ENCODE measurements around the gene TOM1L2.
"Not testable (repeated sequence)": the region's sequence is repeated elsewhere in the genome, so short reads cannot be mapped to it uniquely, and the experiment has no call there.

Gene TOM1L2

GRCh38 chr17:17922070-17922614 is 50.1 kb downstream of the TOM1L2 start:
- 42% methylated on average over 3 of the region's 3 CpGs for WGBS
- H3K9ac ChIP-seq (ENCODE audit: low read depth, low read length) = peak overlapping the region; percentile 55
- H3K4me3 ChIP-seq (ENCODE audit: low read length) = no peak overlapping the region

GRCh38 chr17:17921192-17922069 is 50.8 kb downstream of the TOM1L2 start:
- Histone ChIP-seq H3K9me3 (ENCODE audit: insufficient read depth, low read depth, low read length) (no peaks in the 10 kb centered on the region), H3K9ac (ENCODE audit: low read depth, low read length) (peak overlapping the region; percentile 59), H3K4me1 (ENCODE audit: insufficient read depth, low read length) (peaks cover 30% of the 10 kb centered on the region), H3K36me3 (ENCODE audit: insufficient read depth, low read length) (no peaks in the 10 kb centered on the region), H3K27me3 (ENCODE audit: insufficient read depth, low read length) (no peaks in the 10 kb centered on the region), H3K27ac (ENCODE audit: low read depth, low read length) (peak overlapping the region; percentile 88), H3K4me3 (ENCODE audit: low read length) (no peak overlapping the region)
- 20% methylated on average over 9 of the region's 10 CpGs for WGBS

More at GRCh38 chr17:17922070-17922614, 50.1 kb downstream of the TOM1L2 start:
- Histone ChIP-seq H3K4me1 (ENCODE audit: insufficient read depth, low read length) (peaks cover 34% of the 10 kb centered on the region), H3K27ac (ENCODE audit: low read depth, low read length) (peak overlapping the region; percentile 88), H3K27me3 (ENCODE audit: insufficient read depth, low read length) (no peaks in the 10 kb centered on the region), H3K36me3 (ENCODE audit: insufficient read depth, low read length) (no peaks in the 10 kb centered on the region), H3K9me3 (ENCODE audit: insufficient read depth, low read depth, low read length) (no peaks in the 10 kb centered on the region)

DNA sequence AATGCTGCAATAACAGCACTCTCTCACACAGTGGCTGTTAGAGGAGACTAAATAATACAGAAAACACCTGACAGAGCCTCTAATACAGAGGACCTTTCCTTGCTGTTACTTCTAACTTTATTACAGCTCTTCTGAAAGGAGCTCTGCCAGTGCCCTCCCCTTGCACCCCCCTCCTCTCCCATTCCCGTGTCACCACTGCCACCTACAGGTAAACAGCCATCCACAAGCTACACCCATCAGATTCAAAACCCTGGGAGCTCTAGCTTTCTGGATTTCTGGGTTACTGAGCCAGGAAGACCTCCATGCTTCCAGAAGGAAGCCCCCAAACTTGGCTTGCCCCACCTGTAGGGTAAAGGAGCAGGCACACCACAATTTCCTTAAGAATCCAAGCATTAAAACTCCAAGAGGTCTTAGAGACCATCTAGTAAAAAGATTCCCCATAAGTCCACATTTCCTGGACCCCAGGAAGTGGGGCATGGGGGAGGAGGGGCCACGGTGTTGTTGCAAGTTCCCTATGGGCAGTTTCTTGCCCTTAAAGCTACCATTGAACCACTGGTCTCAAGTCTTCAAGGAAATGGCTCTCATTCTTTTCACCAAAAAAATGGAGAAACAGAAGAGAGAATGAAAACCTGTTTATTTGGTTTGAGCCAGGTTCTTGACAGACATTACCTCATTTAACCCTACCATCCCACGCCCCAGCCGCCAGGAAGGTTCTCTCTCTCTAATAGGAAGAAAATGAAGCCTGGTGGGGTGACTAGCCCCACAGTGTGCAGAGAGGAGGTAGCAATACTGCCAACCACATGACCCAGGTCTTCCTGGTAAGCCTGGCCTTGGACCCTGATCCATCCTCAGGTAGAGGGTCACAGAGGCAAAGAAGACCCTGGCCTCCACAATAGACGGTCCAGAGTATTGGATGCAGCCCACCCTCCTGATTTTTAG is 52.8 kb downstream of the TOM1L2 start:
- H3K4me1 ChIP-seq (ENCODE audit: insufficient read depth, low read length) = peaks cover 33% of the 10 kb centered on the region
- H3K9me3 ChIP-seq (ENCODE audit: insufficient read depth, low read depth, low read length) = no peaks in the 10 kb centered on the region
- H3K36me3 ChIP-seq (ENCODE audit: insufficient read depth, low read length) = no peaks in the 10 kb centered on the region
- WGBS = 43% methylated on average over 3 of the region's 5 CpGs
- no peak overlapping the region; the same call in 1 of the 2 replicates for H3K9ac ChIP-seq (ENCODE audit: low read depth, low read length)
- H3K4me3 ChIP-seq (ENCODE audit: low read length) = no peak overlapping the region
- no peak overlapping the region for H3K27ac ChIP-seq (ENCODE audit: low read depth, low read length)
- no peaks in the 10 kb centered on the region for H3K27me3 ChIP-seq (ENCODE audit: insufficient read depth, low read length)

DNA sequence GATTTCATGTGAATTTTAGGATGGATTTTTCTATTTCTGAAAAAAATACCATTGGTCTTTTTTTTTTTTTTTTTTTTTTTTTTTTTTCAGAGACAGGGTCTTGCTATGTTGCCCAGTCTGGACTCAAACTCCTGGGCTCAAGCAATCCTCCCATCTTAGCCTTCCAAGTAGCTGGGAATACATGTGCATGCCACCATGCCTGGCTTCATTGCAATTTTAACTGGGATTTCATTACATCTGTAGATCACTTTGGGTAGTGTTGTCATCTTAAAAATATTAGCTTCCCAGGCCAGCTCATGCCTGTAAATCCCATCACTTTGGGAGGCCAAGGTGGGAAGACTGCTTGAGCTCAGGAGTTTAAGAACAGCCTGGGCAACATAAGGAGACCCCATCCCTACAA is 54.8 kb downstream of the TOM1L2 start:
- H3K4me3 ChIP-seq (ENCODE audit: low read length) = no peak overlapping the region
- H3K9me3 ChIP-seq (ENCODE audit: insufficient read depth, low read depth, low read length) = no peaks in the 10 kb centered on the region
- H3K36me3 ChIP-seq (ENCODE audit: insufficient read depth, low read length) = no peaks in the 10 kb centered on the region
- H3K27ac ChIP-seq (ENCODE audit: low read depth, low read length) = no peak overlapping the region
- no peak overlapping the region for H3K9ac ChIP-seq (ENCODE audit: low read depth, low read length)
- H3K4me1 ChIP-seq (ENCODE audit: insufficient read depth, low read length) = peaks cover 37% of the 10 kb centered on the region
- H3K27me3 ChIP-seq (ENCODE audit: insufficient read depth, low read length) = no peaks in the 10 kb centered on the region

GRCh38 chr17:17915183-17915582 is 57.0 kb downstream of the TOM1L2 start:
- Histone ChIP-seq H3K36me3 (ENCODE audit: insufficient read depth, low read length) (no peaks in the 10 kb centered on the region), H3K9ac (ENCODE audit: low read depth, low read length) (no peak overlapping the region), H3K27me3 (ENCODE audit: insufficient read depth, low read length) (no peaks in the 10 kb centered on the region), H3K27ac (ENCODE audit: low read depth, low read length) (no peak overlapping the region), H3K4me1 (ENCODE audit: insufficient read depth, low read length) (peaks cover 20% of the 10 kb centered on the region), H3K4me3 (ENCODE audit: low read length) (no peak overlapping the region), H3K9me3 (ENCODE audit: insufficient read depth, low read depth, low read length) (no peaks in the 10 kb centered on the region)

DNA sequence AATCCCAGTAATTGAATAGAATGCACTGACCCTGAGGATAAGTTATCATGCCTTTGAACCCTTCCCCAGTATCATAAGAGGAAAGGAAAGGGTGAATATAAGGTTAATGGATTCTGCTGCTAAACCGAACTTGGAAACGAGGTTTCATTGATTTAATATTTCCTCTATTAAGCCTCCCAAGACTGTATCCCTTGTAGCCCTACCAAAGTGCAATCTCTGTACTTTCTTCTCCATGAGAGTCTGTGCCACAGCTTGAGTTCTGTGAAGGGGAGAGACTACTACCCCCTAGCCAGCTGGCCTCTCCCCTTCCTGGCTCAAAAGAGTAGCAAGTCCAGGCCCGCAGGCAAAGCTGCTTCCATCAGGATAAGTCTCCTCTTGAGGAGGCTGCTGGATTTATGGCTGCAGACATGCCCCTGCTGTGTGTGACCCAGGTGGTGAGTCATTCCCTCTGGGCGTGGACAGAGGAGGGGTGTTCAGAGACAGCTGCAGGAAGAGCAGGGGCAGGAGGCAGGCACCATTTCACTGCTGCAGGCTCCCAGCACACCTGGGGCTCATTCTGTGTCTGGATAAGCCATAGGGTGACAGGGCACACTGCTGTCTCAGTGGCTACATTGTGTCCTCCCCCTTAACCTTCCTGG is 58.4 kb downstream of the TOM1L2 start:
- Histone ChIP-seq H3K4me3 (ENCODE audit: low read length) (no peak overlapping the region), H3K36me3 (ENCODE audit: insufficient read depth, low read length) (no peaks in the 10 kb centered on the region), H3K9me3 (ENCODE audit: insufficient read depth, low read depth, low read length) (no peaks in the 10 kb centered on the region), H3K27me3 (ENCODE audit: insufficient read depth, low read length) (no peaks in the 10 kb centered on the region), H3K4me1 (ENCODE audit: insufficient read depth, low read length) (peaks cover 13% of the 10 kb centered on the region), H3K9ac (ENCODE audit: low read depth, low read length) (no peak overlapping the region), H3K27ac (ENCODE audit: low read depth, low read length) (peak overlapping the region; percentile 43; the same call in 1 of the 2 replicates)
- WGBS = 46% methylated on average over 3 of the region's 4 CpGs

DNA sequence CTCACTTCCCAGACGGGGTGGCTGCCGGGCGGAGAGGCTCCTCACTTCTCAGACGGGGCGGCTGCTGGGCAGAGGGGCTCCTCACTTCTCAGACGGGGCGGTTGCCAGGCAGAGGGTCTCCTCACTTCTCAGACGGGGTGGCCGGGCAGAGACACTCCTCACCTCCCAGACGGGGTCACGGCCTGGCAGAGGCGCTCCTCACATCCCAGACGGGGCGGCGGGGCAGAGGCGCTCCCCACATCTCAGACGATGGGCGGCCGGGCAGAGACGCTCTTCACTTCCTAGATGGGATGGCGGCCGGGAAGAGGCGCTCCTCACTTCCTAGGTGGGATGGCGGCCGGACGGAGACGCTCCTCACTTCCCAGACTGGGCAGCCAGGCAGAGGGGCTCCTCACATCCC is 59.9 kb downstream of the TOM1L2 start:
- not testable (repeated sequence) for H3K4me3 ChIP-seq (ENCODE audit: low read length); H3K27ac ChIP-seq (ENCODE audit: low read depth, low read length); H3K9ac ChIP-seq (ENCODE audit: low read depth, low read length); H3K9me3 ChIP-seq (ENCODE audit: insufficient read depth, low read depth, low read length); H3K27me3 ChIP-seq (ENCODE audit: insufficient read depth, low read length); H3K36me3 ChIP-seq (ENCODE audit: insufficient read depth, low read length)
- peaks cover 13% of the 10 kb centered on the region; the same call in 1 of the 2 replicates for H3K4me1 ChIP-seq (ENCODE audit: insufficient read depth, low read length)
- 94% methylated on average over 9 of the region's 27 CpGs for WGBS

GRCh38 chr17:17911001-17911613 is 61.1 kb downstream of the TOM1L2 start:
- no peak overlapping the region for H3K4me3 ChIP-seq (ENCODE audit: low read length)
- peaks cover 20% of the 10 kb centered on the region; the same call in 1 of the 2 replicates for H3K4me1 ChIP-seq (ENCODE audit: insufficient read depth, low read length)
- H3K9ac ChIP-seq (ENCODE audit: low read depth, low read length) = no peak overlapping the region; the same call in 1 of the 2 replicates
- H3K27me3 ChIP-seq (ENCODE audit: insufficient read depth, low read length) = no peaks in the 10 kb centered on the region
- 88% methylated on average over 10 of the region's 10 CpGs for WGBS
- no peak overlapping the region for H3K27ac ChIP-seq (ENCODE audit: low read depth, low read length)
- no peaks in the 10 kb centered on the region for H3K9me3 ChIP-seq (ENCODE audit: insufficient read depth, low read depth, low read length)
- no peaks in the 10 kb centered on the region for H3K36me3 ChIP-seq (ENCODE audit: insufficient read depth, low read length)

DNA sequence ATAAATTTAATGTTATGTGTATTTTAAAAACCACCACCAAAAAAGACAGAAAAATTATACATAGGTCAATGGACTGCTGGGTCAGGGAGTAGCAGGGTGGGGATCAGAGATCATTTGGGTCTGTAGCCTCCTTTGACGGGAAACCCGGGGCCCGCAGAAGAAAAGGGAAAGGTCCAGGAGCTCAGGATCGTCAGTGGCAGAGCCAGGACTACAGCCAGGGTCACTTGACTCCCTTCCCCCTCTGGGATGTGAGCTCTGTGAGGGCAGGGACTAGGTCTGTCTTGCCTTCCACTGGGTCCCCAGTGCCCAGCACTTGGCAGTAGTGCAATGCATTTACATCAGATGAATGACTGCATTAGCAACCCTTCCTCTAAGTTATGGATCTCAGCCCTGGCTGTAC is 62.1 kb downstream of the TOM1L2 start:
- Histone ChIP-seq H3K4me1 (ENCODE audit: insufficient read depth, low read length) (peaks cover 20% of the 10 kb centered on the region; the same call in 1 of the 2 replicates), H3K27me3 (ENCODE audit: insufficient read depth, low read length) (no peaks in the 10 kb centered on the region), H3K9me3 (ENCODE audit: insufficient read depth, low read depth, low read length) (no peaks in the 10 kb centered on the region), H3K4me3 (ENCODE audit: low read length) (no peak overlapping the region), H3K9ac (ENCODE audit: low read depth, low read length) (no peak overlapping the region), H3K36me3 (ENCODE audit: insufficient read depth, low read length) (no peaks in the 10 kb centered on the region), H3K27ac (ENCODE audit: low read depth, low read length) (no peak overlapping the region)
- WGBS = 76% methylated on average over 4 of the region's 4 CpGs

DNA sequence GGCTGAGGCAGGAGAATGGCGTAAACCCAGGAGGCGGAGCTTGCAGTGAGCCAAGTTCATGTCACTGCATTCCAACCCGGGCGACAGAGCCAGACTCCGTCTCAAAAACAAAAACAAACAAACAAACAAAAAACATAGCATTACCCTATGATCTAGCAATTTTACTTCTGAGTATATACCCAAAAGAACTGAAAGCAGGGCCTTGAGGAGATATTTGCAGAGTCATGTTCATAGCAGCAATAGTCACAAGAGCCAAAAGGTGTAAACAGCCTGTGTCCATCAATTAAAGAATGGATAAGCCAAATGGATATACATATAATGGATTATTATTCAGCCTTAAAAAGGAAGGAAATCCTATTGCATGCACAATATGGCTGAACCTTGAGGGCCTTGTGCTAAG is 63.1 kb downstream of the TOM1L2 start:
- Histone ChIP-seq H3K27ac (ENCODE audit: low read depth, low read length) (no peak overlapping the region), H3K36me3 (ENCODE audit: insufficient read depth, low read length) (no peaks in the 10 kb centered on the region), H3K27me3 (ENCODE audit: insufficient read depth, low read length) (no peaks in the 10 kb centered on the region), H3K9ac (ENCODE audit: low read depth, low read length) (no peak overlapping the region), H3K4me3 (ENCODE audit: low read length) (no peak overlapping the region), H3K9me3 (ENCODE audit: insufficient read depth, low read depth, low read length) (no peaks in the 10 kb centered on the region), H3K4me1 (ENCODE audit: insufficient read depth, low read length) (peaks cover 14% of the 10 kb centered on the region; the same call in 1 of the 2 replicates)
- WGBS = 97% methylated on average over 5 of the region's 5 CpGs
